GM18909 (cell line): ENCODE data around the gene RAF1.
"Not testable (repeated sequence)": the region's sequence is repeated elsewhere in the genome, so short reads cannot be mapped to it uniquely, and the experiment has no call there.

Experiments used
- ATAC-seq: cut with Tn5 transposase; IDR thresholded peaks from one replicate; pipeline ENCODE4 v1.9.1; 2021; ENCODE audit warnings: mild to moderate bottlenecking; ENCODE audit not compliant: unreplicated experiment, poor library complexity

The RAF1 gene

DNA sequence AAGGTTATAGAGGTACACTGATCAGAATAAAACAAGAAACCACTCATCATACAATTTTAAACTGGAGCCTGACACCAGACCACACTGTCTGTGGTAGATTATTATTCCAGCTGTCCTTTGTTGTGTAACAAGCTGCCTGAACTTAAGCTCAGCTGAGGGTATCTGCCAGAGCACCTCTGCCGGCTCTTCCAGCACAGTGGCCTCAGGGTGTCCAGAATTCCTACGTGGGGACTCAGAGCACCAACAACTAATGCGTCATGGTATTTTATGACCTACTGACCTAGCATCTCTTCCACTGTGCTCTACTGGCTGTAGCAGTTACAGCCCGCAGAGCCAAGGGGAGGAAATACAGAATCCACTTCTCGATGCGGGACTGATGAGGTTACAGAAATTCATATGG lies 15.6 kb upstream of the RAF1 start:
- no peak for ATAC-seq

DNA sequence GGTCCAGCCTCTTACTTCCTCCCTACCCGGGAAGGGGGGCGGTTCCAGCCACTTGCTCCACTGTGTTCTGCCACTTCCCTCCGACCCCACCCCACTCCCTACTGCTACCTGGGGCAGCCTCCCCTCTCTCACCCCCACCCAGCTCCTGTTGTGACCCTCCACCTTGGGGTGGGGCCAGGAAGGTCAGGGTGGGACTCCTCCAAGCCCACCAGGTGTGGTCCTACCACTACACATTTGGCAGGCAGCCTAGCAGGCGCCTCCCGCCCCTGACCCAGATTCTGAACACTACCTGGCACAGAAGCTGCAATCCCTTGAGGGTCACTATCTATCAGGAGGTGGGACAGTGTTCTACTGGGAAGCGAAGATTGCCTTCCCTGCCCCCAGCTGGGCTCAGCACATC lies 13.7 kb upstream of the RAF1 start:
- ATAC-seq, result no peak

DNA sequence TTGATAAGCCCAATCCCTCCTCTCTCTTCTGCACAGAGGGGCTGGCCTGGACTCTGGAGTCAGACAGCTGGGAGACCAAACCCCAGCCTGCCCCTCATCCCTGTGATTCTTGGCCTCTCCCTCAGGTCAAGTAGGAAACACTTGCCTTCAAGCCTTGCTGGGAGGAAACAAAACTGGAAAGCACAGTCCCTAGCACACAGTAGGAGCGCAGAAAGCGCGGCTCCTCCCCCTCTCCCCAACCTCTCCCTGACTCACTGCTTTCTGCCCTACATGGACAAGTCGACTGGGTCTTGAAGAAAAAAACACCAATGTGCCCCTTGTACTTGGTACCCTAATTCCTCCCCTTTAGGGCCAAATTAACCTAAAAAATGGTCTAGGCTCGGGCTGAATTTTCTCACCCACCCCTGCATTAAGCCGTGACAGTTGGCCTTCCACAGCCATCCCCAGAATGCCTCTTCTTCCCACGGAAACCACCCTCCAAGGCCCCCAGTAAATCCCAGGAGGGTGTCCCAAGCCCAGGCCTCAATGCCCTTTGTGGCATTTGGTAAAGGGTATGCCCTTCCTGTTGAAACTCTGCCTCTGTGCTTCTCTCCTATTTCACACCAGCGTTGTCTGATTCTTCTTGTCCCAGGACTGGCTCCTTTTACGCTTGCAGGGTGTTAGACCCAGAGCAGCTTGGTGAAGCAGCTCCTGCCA lies 11.3 kb upstream of the RAF1 start:
- no peak for ATAC-seq

DNA sequence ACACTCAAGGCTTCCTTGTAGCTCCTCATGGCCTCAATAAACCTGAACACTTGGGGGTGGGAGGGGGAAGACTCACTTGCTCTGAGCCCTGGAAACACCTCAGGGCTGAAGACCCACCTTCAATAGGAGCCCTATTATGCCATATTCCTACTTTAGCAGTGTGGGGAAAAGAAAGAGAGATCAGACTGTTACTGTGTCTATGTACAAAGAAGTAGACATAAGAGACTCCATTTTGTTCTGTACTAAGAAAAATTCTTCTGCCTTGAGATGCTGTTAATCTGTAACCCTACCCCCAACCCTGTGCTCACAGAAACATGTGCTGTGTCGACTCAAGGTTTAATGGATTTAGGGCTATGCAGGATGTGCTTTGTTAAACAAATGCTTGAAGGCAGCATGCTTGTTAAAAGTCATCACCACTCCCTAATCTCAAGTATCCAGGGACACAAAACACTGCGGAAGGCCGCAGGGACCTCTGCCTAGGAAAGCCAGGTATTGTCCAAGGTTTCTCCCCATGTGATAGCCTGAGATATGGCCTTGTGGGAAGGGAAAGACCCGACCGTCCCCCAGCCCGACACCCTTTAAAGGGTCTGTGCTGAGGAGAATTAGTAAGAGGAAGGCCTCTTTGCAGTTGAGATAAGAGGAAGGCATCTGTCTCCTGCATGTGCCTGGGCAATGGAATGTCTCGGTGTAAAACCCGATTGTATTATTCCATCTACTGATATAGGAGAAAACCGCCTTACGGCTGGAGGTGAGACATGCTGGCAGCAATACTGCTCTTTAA lies 10.2 kb upstream of the RAF1 start:
- not testable (repeated sequence) for ATAC-seq

DNA sequence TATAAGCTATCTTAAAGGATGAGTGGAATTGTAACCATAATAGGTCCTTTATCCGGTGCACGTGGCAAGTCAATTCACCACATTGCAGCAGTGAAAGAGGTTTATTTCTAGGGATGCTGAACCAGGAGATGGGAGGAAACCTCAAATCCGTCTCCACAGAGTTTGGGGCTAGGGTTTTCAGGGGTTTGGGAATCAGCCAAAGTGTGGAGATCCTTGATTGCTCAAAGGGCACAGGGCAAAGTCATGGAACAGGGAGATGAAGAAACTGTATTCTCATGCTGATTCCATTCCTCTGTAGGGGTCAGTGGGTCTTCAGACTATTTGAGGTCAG lies 7.2 kb upstream of the RAF1 start:
- ATAC-seq, result no peak

DNA sequence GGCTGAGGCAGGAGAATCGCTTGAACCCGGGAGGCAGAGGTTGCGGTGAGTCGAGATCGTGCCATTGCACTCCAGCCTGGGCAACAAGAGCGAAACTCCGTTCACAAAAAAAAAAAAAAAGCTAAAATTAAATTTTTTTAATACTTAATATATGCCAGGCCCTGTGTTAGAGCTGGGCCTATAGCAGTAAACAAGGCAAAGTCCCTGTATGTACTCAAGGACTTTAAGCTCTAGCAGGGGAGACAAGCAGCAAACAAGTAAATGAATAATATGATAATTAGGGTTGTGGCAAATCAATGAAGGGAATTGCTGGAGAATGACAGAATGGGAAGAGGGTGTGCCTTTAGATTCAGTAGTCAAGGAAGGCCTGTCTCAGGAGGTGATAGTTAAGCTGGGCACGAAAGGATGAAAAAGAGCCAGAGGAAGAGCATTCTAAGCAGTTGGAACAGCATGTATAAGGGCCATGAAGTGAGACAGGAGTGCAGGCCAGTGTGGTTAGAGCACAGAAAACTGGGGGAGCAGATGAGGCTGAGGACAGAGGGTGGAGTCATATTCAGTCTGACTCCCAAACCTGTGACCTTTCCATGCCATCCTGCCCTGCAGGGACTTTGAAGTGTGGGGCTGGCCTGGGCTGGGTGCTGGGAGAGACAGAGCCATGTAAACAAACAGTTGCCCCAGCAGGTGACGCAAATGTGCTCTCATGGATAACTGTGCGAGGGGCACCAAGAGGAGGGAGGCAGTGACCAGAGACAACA lies 6.6 kb upstream of the RAF1 start:
- ATAC-seq, result no peak

DNA sequence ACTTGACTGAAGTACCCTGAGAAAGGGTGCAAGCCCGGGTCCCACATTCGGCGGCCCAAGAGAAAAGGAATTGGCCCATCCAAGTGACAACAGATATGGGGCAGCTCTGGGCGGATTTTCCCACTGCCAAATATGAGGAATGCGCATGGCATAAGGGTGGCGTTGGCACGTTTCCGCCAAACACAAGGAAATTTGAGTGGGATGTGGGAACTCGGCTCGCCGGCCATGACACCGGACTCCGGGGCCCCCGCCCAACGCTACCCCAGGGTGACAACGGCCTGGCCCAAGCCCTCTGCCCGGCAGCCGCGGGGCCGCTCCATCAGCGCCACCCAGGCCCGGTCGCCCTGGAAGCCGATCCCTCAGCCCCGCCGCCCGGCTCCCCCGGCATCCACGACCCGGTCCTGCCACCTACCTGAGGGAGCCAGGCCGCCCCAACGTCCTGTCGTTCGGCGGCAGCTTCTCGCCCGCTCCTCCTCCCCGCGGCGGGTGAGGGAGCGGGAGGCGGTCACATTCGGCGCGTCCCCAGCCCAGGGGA lies 449 bp downstream of the RAF1 start:
- ATAC-seq, result peak; percentile 47

DNA sequence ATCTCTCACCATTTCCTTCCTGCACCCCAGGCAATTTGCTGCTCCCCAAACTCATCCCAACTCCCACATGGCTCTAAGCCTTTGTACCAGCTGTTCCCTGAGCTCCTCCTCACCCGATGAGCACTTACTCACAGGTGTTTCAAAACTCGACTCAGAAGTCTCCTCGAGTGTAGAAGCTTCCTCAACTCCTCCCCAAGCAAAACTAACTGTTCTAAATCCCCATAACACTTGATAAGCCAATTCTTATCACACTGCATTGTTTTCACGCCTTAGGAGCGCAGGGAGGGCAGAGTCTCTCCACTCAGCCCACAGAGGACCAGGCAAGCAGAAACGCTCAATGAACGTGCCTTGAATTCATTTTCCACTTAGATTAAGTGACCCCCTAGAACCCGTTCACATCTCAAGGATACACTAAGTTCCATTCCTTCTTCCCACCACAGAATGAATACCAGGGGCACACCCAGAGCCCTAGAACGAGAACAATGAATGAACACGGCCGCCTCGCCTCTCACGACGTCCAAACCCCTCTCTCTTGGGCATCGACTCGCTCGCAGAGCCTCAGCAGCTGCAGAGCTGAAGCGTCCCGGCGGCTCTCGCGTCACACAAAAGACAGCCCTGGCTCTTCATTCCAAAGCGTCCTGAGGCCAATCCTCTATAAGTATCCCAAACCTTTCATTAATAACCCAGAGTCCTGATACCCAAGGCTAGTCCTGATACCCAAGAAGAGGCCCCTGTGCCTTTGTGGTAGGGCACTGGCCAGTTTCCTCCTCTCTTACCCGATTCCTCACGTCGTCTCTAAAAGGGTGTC lies 1.1 kb downstream of the RAF1 start:
- no peak for ATAC-seq

DNA sequence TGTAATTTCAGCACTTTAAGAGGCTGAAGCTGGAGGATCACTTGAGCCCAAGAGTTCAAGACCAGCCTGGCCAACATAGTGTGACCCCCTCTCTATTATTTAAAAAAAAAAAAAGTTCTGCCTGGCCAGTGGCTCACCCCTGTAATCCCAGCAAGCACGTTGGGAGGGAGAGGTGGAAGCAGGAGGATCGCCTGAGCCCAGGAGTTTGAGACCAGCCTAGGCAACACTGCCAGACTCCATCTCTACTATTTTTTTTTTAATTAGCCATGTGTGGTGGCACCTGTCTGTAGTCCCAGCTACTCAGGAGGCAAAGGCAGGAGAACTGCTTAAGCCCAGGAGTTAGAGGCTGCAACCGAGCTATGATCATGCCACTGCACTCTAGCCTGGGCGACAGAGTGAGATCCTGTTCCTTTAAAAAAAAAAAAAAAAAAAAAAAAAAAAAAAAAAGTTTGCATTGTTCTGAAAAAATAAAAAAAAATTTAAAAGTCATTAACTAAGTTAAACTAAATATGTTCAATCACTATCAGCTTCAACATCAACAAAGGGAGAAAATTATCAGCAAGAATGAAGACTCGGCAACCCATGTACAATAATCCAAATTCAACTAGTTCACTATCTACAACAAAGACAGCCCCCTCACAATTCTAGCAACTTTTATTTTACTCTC lies 1.9 kb downstream of the RAF1 start:
- ATAC-seq, result no peak

DNA sequence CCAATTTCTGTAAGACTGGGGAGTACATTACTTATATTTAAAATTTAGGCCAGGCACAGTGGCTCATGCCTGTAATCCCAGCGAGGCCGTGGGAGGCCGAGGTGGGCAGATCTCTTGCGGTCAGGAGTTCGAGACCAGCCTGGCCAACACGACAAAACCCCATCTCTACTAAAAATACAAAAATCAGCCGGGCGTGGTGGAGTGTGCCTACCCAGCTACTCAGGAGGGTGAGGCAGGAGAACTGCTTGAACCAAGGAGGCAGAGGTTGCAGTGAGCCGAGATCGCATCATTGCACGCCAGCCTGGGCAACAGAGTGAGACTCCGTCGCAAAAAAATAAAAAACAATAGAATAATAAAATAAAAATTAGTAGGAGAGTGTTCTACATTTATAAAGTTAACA lies 2.5 kb downstream of the RAF1 start:
- ATAC-seq, result not testable (repeated sequence)

DNA sequence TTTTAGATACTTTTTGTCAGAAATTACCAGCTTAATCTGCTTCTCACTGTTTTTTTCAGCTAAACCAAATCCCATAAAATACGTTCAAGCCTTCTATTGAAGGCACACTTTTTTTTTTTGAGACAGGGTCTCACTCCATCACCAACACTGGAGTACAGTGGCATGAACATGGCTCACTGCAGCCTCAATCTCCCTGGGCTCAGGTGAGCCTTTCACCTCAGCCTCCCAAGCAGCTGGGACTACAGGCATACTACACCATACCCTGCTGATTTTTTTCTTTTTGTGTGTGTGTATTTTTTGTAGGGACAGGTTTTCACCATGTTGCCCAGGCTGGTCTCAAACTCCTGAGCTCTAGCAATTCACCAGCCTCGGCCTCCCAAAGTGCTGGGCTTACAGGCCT lies 3.7 kb downstream of the RAF1 start:
- ATAC-seq, result no peak

DNA sequence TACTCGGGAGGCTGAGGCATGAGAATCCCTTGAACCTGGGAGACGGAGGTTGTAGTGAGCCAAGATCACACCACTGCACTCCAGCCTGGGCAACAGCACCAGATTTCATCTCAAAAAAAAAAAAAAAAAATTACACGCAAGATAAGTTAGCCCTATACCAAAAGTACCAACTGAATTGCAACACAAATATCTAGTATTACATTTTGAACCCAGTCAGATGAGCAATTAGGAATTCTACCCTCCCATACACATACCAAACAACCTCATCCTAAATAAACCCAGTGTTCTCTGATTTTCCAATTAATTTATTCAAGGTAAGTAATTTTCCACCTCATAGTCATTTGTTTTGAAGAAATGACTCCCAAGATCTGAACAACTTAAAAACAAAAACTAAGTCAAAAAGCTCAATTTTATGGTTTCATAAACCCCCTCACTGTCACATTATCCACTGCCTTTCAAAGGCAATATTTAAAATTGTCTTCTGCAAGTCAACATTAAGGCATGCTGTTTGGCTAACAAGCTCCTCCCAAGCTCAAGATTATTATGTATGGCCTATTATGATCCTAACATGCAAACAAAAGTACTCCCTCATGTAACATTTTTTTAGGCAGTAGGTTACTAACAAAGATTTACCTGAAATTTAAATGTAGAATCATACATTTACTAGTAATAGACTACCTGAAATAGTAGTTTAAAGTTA lies 4.5 kb downstream of the RAF1 start:
- no peak for ATAC-seq

DNA sequence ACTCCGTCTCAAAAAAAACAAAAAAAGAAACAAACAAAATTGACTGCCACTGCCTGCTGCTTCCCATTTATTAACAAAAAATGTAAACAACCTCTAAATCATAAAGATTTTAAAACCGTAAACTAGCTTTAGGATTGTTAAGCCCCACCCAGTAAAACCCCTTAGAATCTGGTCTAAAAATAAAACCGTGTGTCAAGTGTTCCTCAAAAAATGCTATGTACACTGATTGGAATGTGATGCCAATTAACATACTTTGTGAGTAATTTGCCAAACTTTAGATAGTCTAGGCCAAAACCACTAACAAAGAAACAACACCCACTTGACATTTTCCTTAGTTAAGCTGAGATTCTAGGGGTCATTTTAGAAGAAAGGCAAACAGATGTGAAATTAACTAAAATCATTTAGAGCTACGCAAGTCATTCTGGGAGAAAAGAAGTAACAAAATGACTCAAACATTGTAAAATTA lies 5.3 kb downstream of the RAF1 start:
- ATAC-seq, result no peak

DNA sequence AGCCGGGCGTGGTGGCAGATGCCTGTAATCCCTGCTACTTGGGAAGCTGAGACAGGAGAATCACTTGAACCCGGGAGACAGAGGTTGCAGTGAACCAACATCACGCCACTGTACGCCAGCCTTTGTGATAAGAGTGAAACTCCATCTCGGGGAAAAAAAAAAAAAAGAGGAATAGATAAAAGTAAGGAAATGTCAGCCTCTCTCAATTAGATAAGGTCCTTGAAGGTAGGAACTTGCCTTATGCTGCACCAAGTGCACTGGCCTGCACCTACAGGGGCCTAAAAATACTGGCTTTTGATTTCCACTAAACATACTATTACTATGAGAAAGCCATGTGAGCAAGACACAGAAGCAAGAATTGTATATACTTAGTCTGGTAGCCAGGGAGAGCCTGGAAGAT lies 7.1 kb downstream of the RAF1 start:
- no peak for ATAC-seq

DNA sequence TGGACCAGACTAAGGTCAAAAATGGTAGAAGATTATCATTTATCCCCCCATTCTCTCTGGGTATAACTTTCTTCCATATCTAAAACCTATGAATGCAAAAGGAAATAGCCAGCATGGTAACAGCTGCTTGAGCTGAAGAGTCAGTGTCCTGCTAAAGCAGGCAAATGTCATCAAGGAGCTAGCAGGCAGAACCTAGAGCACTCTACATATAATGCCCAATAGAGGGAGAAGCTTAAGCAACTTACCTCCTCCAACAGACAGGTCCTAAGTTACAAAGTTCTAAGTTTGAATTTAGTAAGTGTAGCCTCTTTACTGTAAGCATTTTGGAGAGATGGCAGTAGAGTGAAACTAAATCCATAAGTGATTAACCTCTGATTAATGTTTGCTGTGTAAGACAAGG lies 7.7 kb downstream of the RAF1 start:
- ATAC-seq, result no peak

DNA sequence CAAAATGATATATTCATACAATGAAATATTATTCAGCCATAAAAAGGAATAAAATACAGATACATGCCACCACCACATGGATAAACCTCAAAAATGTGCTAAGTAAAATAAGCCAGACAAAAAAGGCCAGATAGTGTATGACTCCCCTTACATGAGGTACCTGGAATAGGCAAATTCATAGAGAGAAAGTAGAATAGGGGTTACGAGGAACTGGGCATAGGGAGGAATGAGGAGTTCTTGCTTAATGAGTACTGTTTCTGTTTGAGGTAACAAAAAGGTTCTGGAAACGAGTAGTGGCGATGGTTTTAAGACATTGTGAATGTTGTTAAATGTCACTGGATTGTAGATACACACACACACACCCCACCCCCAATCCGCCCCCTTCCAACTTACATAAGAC lies 8.2 kb downstream of the RAF1 start:
- ATAC-seq, result no peak

DNA sequence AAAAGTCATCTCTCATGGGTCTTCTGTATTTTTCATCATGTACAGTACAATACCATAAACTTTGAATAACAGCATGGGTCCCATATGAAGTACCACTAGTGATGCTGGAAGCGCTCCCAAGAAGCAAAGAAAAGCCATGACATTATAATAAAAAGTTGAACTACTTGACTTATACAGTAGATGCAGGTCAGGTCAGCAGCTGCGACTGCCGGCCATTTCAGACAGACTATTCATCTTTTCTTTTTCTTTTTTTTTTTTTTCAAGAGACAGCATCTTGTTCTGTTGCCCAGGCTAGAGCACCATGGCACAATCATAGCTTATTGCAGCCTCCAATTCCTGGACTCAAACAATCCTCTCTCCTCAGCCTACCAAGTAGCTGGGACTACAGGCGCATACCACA lies 10.2 kb downstream of the RAF1 start:
- ATAC-seq, result no peak

DNA sequence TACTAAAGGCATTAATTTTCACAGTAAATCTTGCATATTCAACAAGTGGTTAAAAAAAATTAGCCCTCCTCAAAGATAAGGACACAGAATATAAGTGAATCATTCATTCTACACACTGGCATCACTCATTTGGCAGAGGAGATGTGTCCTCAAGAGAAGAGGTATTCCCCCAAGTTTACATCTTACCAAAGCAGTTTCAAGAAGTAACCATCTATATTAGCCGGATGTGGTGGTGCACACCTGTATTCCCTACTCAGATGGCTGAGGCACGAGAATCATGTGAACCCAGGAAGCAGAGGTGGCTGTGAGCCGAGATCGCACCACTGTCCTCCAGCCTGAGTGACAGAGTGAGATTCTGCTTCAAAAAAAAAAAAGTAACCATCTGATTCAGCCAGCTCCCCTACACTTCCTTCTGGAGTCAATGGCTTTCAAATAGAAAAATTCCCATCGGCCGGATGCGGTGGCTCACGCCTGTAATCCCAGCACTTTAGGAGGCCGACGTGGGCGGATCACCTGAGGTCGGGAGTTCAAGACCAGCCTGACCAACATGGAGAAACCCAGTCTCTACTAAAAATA lies 15.4 kb downstream of the RAF1 start:
- peak; percentile 64 for ATAC-seq
